HG03521 (cell line): ENCODE results near the gene CDH23.

Source experiments
- ATAC-seq: cut with Tn5 transposase; IDR thresholded peaks from one replicate; pipeline ENCODE4 v1.9.1; 2021; ENCODE audit warnings: mild to moderate bottlenecking, moderate library complexity; ENCODE audit not compliant: unreplicated experiment

Gene CDH23

GRCh38 chr10:71463111-71463510 lies 66.4 kb downstream of the CDH23 start:
- ATAC-seq, result no peak

DNA sequence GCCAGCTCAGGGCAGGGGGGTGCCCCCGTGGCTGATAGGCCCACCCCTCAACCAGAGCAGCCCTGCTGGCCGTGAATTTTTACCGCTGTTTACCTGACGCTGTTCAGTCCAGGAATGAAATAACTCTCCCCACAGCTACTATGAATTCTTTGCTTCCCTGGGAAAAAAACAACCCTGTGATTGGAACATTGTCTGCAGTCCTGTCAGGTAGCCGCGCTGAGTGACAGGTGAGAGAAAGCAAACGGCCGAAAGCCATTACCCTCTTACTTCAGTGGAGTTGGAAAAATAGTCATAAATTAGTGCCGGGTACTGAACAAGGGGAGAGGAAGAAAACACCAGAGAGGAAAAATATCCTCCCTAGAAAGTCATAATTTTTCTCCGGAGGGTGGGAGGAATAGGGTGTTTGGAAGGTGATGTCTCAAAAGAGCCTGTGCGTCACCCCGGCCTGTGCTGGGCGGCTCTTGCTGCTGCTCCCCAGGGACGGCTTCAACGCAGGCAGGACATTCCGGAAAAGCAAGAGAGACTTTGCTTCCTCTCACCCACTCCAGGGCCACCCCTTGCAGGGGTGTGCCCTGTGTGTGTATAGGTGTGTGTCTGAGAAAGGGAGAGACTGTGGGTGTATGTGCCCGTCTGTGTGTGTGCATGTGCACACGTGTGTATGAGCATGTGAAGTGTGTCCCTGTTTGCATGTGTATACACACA lies 69.0 kb downstream of the CDH23 start:
- no peak for ATAC-seq

DNA sequence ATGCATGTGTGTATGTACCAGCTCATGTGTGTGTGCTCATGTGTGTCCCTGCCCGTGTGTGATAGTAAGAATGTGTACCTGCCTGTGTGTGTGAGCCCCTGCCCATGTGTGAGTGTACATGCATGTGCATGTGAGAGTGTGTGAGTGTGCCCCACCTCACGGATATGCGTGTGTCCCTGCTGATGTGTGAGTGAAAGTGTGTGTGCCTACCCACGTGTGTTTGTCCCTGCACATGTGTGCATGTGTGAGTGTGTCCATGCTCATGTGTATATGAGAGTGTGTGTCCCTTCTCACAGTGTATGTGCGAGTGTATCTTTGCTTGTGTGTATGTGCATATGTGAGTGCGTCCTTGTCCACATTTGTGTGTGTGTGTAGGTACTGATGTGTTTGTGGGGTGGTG lies 69.6 kb downstream of the CDH23 start:
- ATAC-seq, result no peak

- no peak for ATAC-seq
Measured at GRCh38 chr10:71467161-71467560, 70.4 kb downstream of the CDH23 start.

- no peak for ATAC-seq
Measured at GRCh38 chr10:71467569-71468362, 71.0 kb downstream of the CDH23 start.

GRCh38 chr10:71468363-71469094 lies 71.8 kb downstream of the CDH23 start:
- no peak for ATAC-seq

DNA sequence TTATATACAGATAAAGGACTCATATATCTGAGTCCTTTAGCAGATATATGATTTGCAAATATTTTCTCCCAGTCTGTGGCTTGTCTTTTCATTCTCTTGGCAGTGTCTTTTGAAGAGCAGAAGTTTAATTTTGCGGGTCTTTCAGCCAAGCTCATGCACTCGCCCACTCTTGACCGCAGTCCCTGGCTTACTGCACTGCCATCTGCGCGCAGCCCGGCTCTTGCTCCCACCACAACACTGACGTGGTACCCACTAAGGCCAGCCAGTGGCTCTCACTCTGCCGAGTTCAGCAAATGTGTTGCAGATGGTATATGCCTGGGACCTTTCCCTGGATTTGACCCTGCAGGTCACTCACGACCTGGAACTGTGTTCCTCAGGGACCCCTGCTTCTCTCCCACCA lies 74.3 kb downstream of the CDH23 start:
- ATAC-seq, result no peak

GRCh38 chr10:71471957-71472365 lies 75.2 kb downstream of the CDH23 start:
- no peak for ATAC-seq

- ATAC-seq, result no peak
Measured at GRCh38 chr10:71472466-71472865, 75.7 kb downstream of the CDH23 start.

GRCh38 chr10:71472912-71473311 lies 76.2 kb downstream of the CDH23 start:
- ATAC-seq, result no peak

DNA sequence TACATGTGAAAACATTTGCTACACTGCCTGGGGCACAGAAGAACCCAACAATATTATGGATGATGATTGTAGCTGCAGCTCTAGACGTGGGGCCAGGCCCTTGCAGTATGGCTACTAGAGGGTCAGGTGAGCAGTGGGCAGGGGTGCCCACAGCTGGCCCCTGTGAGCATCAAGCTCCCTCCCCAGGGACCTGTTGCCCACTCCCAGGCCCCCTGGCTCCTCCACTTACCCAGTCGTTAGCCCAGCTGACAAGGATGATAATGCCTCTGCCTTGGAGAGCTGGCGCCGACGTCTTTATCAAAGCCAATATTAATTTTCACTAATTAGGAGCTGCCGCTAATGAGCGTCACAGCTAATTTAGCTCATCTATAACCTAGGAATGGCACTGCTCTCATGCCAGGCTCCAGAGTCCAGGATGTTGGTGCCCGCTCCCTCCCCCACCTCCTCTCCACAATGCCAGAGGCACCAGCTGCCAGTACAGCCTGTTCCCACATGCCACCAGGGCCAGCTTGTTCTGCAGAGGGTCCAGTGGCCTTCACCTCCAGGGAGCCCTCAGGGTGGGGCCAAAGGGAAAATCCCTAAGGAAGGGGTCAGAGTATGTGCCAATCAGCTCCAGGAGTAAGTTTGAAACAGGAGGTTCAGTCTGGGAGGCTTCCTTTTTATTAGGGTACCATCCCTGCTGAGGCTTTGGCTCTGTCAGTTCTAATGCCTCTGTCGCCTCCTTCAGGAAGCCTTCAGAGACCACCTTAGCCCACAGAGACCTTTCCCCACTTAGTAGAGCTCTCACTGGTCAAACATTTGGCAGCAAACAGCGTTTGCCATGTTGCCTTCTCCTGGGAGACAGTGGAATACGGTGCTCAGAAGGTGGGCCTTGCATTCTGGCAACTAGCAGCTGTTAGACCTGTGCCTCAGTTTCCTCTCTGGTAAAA lies 77.2 kb downstream of the CDH23 start:
- ATAC-seq, result no peak

DNA sequence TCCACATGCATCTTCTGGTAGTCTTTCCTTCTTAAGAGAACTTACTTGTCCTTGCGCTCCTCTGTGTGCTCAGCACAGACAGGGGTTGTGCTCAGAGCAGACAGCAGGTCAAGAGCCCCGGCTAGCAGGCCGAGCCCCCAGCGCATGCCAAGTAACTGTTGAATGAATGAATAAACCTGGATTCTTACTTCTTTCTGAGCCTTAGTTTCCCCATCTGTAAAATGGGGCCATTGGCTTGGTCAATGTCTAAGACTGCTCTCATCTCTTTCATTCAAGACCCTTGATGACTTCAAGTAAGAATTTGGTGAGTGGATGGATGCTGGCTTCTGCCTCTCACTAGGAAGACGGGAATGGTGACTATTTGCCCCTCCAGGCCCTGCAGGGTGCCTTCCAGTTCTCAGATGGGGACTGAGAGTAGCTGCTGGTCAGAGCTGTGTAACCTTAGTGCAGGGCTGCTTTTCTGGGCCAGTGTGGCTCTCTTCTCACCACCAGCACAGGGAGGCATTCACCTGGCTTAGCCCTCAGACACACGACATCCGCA lies 78.1 kb downstream of the CDH23 start:
- no peak for ATAC-seq

DNA sequence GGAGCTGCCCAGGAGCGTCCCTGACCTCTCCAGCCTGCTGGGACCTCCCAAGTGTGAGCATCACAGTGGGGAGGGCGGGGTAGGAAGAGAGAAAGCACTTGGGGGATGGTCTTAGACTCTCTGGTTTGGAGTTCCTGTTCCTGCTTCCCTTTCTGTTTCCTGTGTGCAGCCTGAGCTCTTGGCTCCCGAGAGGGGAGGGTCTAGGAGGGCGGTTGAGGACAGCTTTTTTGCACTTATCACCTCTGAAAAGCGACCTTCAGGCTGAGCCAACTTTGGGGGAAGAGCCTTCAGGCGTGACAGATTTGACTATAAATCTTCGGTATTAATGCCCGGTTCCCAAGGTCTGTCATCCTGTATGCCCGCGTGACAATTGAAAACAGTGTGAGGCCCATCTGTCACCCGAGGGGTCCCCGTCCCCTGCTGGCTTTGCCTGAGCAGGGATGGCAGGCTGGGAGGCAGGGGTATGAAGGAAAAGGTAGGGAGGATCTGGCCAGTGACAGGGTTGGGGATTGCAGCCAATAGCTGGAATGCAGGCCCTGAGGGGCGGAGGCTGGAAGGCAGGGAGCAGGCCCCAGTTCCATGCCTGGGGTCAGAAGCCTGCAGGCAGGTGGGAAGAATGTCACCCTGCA lies 78.6 kb downstream of the CDH23 start:
- no peak for ATAC-seq

- ATAC-seq, result no peak
Measured at GRCh38 chr10:71476228-71477011, 79.7 kb downstream of the CDH23 start.

GRCh38 chr10:71478173-71478572 lies 81.5 kb downstream of the CDH23 start:
- no peak for ATAC-seq

- ATAC-seq, result no peak
Measured at GRCh38 chr10:71478813-71479365, 82.2 kb downstream of the CDH23 start.

GRCh38 chr10:71479831-71480230 lies 83.1 kb downstream of the CDH23 start:
- no peak for ATAC-seq

DNA sequence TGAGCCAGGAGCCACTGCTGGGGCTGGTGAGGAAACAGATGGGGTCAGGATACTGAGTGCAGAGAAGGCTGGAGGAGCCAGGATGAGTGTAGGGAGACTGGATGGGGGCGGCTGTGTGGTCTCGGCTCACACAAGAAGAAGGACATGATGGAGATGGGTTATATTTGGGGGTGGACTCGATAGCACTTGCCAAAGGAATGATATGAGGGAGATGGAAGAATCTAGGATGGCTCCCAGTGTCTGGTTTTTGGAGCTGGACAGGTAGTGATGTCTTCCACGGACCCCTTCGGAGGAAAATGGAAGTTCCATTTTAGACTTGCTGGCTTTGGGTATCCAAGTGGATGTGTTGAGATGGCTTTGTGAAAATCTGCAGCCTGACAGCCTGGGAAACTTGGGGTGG lies 83.9 kb downstream of the CDH23 start:
- no peak for ATAC-seq
